ENCODE data around the gene SH3RF3.
"Not testable (repeated sequence)": the region's sequence is repeated elsewhere in the genome, so short reads cannot be mapped to it uniquely, and the experiment has no call there.

The SH3RF3 gene

GRCh38 chr2:109215866-109216265, 86.9 kb downstream of the SH3RF3 start:
- no peak for TF ChIP-seq CTCF (IDR thresholded peaks at IDR 0.05; ENCODE audit: insufficient read depth, low read depth, low read length, missing control alignments)
- DNase-seq (ENCODE audit: low read depth) = no peak
- H3K4me3 ChIP-seq (ENCODE audit: low read length) = no peak overlapping the region

GRCh38 chr2:109216332-109216731, 87.3 kb downstream of the SH3RF3 start:
- no peak for TF ChIP-seq CTCF (IDR thresholded peaks at IDR 0.05; ENCODE audit: insufficient read depth, low read depth, low read length, missing control alignments)
- no peak for DNase-seq (ENCODE audit: low read depth)
- no peak overlapping the region for H3K4me3 ChIP-seq (ENCODE audit: low read length)

- no peak for TF ChIP-seq CTCF (IDR thresholded peaks at IDR 0.05; ENCODE audit: insufficient read depth, low read depth, low read length, missing control alignments)
- no peak overlapping the region for H3K4me3 ChIP-seq (ENCODE audit: low read length)
- no peak for DNase-seq (ENCODE audit: low read depth)
Observed at GRCh38 chr2:109217362-109218086, 88.5 kb downstream of the SH3RF3 start.

- no peak overlapping the region for H3K4me3 ChIP-seq (ENCODE audit: low read length)
- no peak for DNase-seq (ENCODE audit: low read depth)
Observed at GRCh38 chr2:109218087-109218791, 89.2 kb downstream of the SH3RF3 start.

GRCh38 chr2:109218792-109219126, 89.8 kb downstream of the SH3RF3 start:
- TF ChIP-seq CTCF (IDR thresholded peaks at IDR 0.05; ENCODE audit: insufficient read depth, low read depth, low read length, missing control alignments) = no peak
- H3K4me3 ChIP-seq (ENCODE audit: low read length) = no peak overlapping the region
- DNase-seq (ENCODE audit: low read depth) = no peak

More at GRCh38 chr2:109218087-109218791, 89.2 kb downstream of the SH3RF3 start:
- no peak for TF ChIP-seq CTCF (IDR thresholded peaks at IDR 0.05; ENCODE audit: insufficient read depth, low read depth, low read length, missing control alignments)

- H3K4me3 ChIP-seq (ENCODE audit: low read length) = no peak overlapping the region
Observed at GRCh38 chr2:109220860-109221259, 91.9 kb downstream of the SH3RF3 start.

GRCh38 chr2:109221316-109221715, 92.3 kb downstream of the SH3RF3 start:
- H3K4me3 ChIP-seq (ENCODE audit: low read length); DNase-seq (ENCODE audit: low read depth): not testable (repeated sequence)

More at GRCh38 chr2:109220860-109221259, 91.9 kb downstream of the SH3RF3 start:
- no peak for DNase-seq (ENCODE audit: low read depth)
- TF ChIP-seq CTCF (IDR thresholded peaks at IDR 0.05; ENCODE audit: insufficient read depth, low read depth, low read length, missing control alignments) = no peak
